ENCODE results near the gene ZNF14. TPM values are rescaled to one million over a fixed set of nuclear protein-coding genes. Genes with fewer than 3 reads are reported as not detected.
"Not testable (repeated sequence)": the region's sequence is repeated elsewhere in the genome, so short reads cannot be mapped to it uniquely, and the experiment has no call there.

Gene ZNF14
- total RNA-seq, 1 donor from 2014 or later, result 4.8 TPM

DNA sequence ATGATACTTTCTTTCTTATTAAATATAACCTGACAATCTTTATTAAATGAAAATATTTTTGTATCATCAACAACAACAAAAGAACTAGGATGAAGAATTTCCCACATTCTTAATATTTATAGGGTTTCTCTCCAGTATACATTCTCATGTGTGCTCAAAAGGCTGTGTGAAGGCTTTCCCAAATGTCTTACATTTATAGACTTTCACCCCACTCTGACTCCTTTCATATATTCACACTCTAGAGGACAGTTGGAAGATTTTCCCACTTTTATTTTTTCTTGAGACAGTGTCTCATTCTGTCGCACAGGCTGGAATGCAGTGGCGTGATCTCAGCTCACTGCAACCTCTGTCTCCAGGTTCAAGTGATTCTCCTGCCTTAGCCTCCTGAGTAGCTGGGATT, 22.4 kb downstream of the ZNF14 start:
- TF ChIP-seq CTCF (IDR thresholded peaks at IDR 0.05), result no peak
- intact Hi-C loops (cut with DNase I), result no loop called here
- Histone ChIP-seq H3K27me3 (no peaks in the 10 kb centered on the region), H3K9me3 (peaks cover 100% of the 10 kb centered on the region in 2 donors), H3K27ac (no peak overlapping the region), H3K4me3 (no peak overlapping the region), H3K4me1 (no peaks in the 10 kb centered on the region), H3K36me3 (peaks cover 42 to 68% of the 10 kb centered on the region in 2 donors)
- no peak for DNase-seq (ENCODE audit: low spot score in 2 of 2)

DNA sequence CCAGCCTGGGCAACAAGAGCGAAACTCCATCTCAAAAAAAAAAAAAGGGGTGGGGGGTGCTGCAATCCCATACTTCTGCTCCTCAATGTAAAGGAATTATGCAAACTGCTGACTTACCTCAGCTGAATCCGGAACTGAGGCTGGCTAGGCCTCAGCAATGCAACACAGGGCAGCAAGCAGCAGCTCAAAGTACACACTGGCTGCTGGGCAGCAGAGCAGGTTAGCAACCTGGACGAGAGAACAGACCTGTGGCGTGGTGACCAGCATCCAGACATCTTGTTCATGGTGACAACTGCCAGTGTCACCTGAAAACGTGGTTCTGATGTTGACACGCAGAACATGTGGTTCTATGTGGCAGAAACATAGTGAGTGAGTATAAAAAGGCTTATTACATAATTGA, 28.1 kb downstream of the ZNF14 start:
- no peak overlapping the region for H3K4me3 ChIP-seq
- H3K9me3 ChIP-seq, result peaks cover 80 to 100% of the 10 kb centered on the region in 2 donors
- no peak overlapping the region for H3K27ac ChIP-seq
- DNase-seq (ENCODE audit: low spot score in 2 of 2), result no peak
- peaks cover 8 to 64% of the 10 kb centered on the region in 2 donors for H3K36me3 ChIP-seq
- no peaks in the 10 kb centered on the region for H3K4me1 ChIP-seq
- no peak for TF ChIP-seq CTCF (IDR thresholded peaks at IDR 0.05)
- intact Hi-C loops (cut with DNase I), result no loop called here
- H3K27me3 ChIP-seq, result no peaks in the 10 kb centered on the region

DNA sequence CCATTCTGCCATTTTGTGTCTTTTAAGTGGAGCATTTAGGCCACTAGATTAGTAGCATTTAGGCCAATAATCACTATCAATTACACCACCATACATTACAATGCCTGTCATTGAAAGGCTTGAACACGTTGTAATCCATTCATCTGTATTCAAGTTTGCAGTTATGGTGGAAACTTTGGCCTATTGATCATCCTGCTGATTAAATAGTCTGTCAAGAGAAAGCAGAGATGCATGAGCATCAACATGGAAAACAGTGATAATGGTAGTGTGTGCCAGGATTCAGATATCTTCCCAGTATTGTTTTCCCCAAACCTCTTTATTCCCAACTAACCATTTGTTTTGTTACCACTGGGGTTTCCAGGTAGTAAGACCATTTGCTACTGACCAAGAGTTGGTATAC, 32.4 kb downstream of the ZNF14 start:
- H3K27me3 ChIP-seq; H3K4me1 ChIP-seq; H3K27ac ChIP-seq; H3K4me3 ChIP-seq; intact Hi-C loops (cut with DNase I); DNase-seq (ENCODE audit: low spot score in 2 of 2): not testable (repeated sequence)
- peaks cover 58 to 95% of the 10 kb centered on the region in 2 donors for H3K9me3 ChIP-seq
- H3K36me3 ChIP-seq, result peaks cover 8 to 45% of the 10 kb centered on the region in 2 donors

DNA sequence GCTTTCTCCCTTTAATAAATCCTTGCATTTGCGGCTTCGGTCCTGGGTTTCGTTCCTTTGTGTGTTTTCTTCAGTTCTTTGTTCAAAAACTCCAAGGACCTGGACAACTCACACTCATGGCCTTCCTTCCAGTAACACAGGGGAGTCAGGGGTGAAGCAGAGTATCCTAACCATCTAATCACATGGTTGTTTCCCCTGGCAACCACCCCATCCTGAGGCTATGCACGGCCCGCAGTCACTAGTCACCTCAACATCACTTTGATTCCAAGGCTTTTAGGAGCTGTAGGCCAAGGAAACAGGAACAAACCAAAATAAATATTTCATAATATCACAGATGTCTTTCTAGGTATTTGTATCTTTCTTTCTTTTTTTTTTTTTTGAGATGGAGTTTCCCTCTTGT, 35.3 kb downstream of the ZNF14 start:
- no peak overlapping the region for H3K27ac ChIP-seq
- DNase-seq (ENCODE audit: low spot score in 2 of 2), result no peak
- intact Hi-C loops (cut with DNase I), result no loop called here
- no peak for TF ChIP-seq CTCF (IDR thresholded peaks at IDR 0.05)
- no peaks in the 10 kb centered on the region for H3K27me3 ChIP-seq
- H3K36me3 ChIP-seq, result peaks cover 5 to 17% of the 10 kb centered on the region in 2 donors
- no peak overlapping the region for H3K4me3 ChIP-seq
- H3K9me3 ChIP-seq, result peaks cover 36 to 92% of the 10 kb centered on the region in 2 donors
- H3K4me1 ChIP-seq, result no peaks in the 10 kb centered on the region

- no peak for TF ChIP-seq CTCF (IDR thresholded peaks at IDR 0.05)
- Histone ChIP-seq H3K27ac (no peak overlapping the region), H3K27me3 (no peaks in the 10 kb centered on the region), H3K4me3 (no peak overlapping the region), H3K4me1 (no peaks in the 10 kb centered on the region), H3K36me3 (peaks cover 5 to 11% of the 10 kb centered on the region in 2 donors), H3K9me3 (peaks cover 30 to 86% of the 10 kb centered on the region in 2 donors)
- no peak for DNase-seq (ENCODE audit: low spot score in 2 of 2)
- intact Hi-C loops (cut with DNase I), result no loop called here
Observed at GRCh38 chr19:19696386-19696785, 36.5 kb downstream of the ZNF14 start.

GRCh38 chr19:19691683-19692082, 41.2 kb downstream of the ZNF14 start:
- H3K4me3 ChIP-seq, result no peak overlapping the region

GRCh38 chr19:19689023-19689422, 43.9 kb downstream of the ZNF14 start:
- intact Hi-C loops (cut with DNase I); H3K27ac ChIP-seq; DNase-seq (ENCODE audit: low spot score in 2 of 2); H3K27me3 ChIP-seq; H3K4me1 ChIP-seq; H3K4me3 ChIP-seq: not testable (repeated sequence)
- Histone ChIP-seq H3K36me3 (peaks cover 0 to 12% of the 10 kb centered on the region in 2 donors), H3K9me3 (peaks cover 13 to 58% of the 10 kb centered on the region in 2 donors)

More at GRCh38 chr19:19691683-19692082, 41.2 kb downstream of the ZNF14 start:
- H3K36me3 ChIP-seq, result peaks cover 0 to 4% of the 10 kb centered on the region in 2 donors
- intact Hi-C loops (cut with DNase I), result no loop called here
- no peak for DNase-seq (ENCODE audit: low spot score in 2 of 2)
- peaks cover 0 to 58% of the 10 kb centered on the region in 2 donors for H3K9me3 ChIP-seq
- H3K27me3 ChIP-seq, result no peaks in the 10 kb centered on the region
- no peaks in the 10 kb centered on the region for H3K4me1 ChIP-seq
- no peak for TF ChIP-seq CTCF (IDR thresholded peaks at IDR 0.05)
- H3K27ac ChIP-seq, result no peak overlapping the region

Measured in ascending aorta (tissue), 2 donors.